ENCODE measurements around the gene BABAM2. TPM values are rescaled to one million over a fixed set of nuclear protein-coding genes. Genes with fewer than 3 reads are reported as not detected.

BABAM2 gene
- total RNA-seq, 4 donors from 2014 or later = 24.3 to 46.1 (median 44.5) TPM

- no peaks in the 10 kb centered on the region for H3K36me3 ChIP-seq
- no peaks in the 10 kb centered on the region for H3K27me3 ChIP-seq
- no peak for DNase-seq (ENCODE audit: low spot score in 2 of 2)
- no peak for TF ChIP-seq POLR2A (IDR thresholded peaks at IDR 0.05)
- no peak for TF ChIP-seq EP300 (IDR thresholded peaks at IDR 0.05)
- TF ChIP-seq CTCF (IDR thresholded peaks at IDR 0.05) = no peak
- no peaks in the 10 kb centered on the region for H3K9me3 ChIP-seq
- 81 to 94% methylated on average over 2 of the region's 2 CpGs for WGBS, 2 donors
- H3K4me3 ChIP-seq = no peak overlapping the region
- H3K27ac ChIP-seq = peak overlapping the region in 2 of 4 donors; percentile 14 to 39
- peaks cover 0 to 63% (median 29%) of the 10 kb centered on the region in 4 donors for H3K4me1 ChIP-seq
Measured at GRCh38 chr2:27962006-27962405, 71.5 kb downstream of the BABAM2 start.

- H3K4me3 ChIP-seq = no peak overlapping the region
- H3K9me3 ChIP-seq = no peaks in the 10 kb centered on the region
- peaks cover 0 to 61% (median 27%) of the 10 kb centered on the region in 4 donors for H3K4me1 ChIP-seq
- no peaks in the 10 kb centered on the region for H3K36me3 ChIP-seq
- H3K27me3 ChIP-seq = no peaks in the 10 kb centered on the region
- 74 to 76% methylated on average over 1 of the region's 1 CpG for WGBS, 2 donors
- no peak for TF ChIP-seq POLR2A (IDR thresholded peaks at IDR 0.05)
- TF ChIP-seq CTCF (IDR thresholded peaks at IDR 0.05) = no peak
- DNase-seq (ENCODE audit: low spot score in 2 of 2) = no peak
- H3K27ac ChIP-seq = no peak overlapping the region
Measured at GRCh38 chr2:27963472-27963871, 72.9 kb downstream of the BABAM2 start.

GRCh38 chr2:27964067-27964466 lies 73.5 kb downstream of the BABAM2 start:
- Histone ChIP-seq H3K36me3 (no peaks in the 10 kb centered on the region), H3K27ac (no peak overlapping the region), H3K9me3 (no peaks in the 10 kb centered on the region), H3K4me1 (peaks cover 0 to 55% (median 24%) of the 10 kb centered on the region in 4 donors), H3K4me3 (no peak overlapping the region), H3K27me3 (no peaks in the 10 kb centered on the region)
- no peak for DNase-seq (ENCODE audit: low spot score in 2 of 2)
- WGBS, 2 donors = 98% methylated on average over 3 of the region's 3 CpGs
- TF ChIP-seq POLR2A (IDR thresholded peaks at IDR 0.05) (no peak), EP300 (IDR thresholded peaks at IDR 0.05) (no peak), CTCF (IDR thresholded peaks at IDR 0.05) (no peak)

- Histone ChIP-seq H3K27ac (no peak overlapping the region), H3K4me3 (no peak overlapping the region), H3K27me3 (no peaks in the 10 kb centered on the region), H3K9me3 (no peaks in the 10 kb centered on the region), H3K36me3 (no peaks in the 10 kb centered on the region), H3K4me1 (peaks cover 0 to 37% (median 14%) of the 10 kb centered on the region in 4 donors)
- TF ChIP-seq CTCF (IDR thresholded peaks at IDR 0.05) (no peak), POLR2A (IDR thresholded peaks at IDR 0.05) (no peak), EP300 (IDR thresholded peaks at IDR 0.05) (no peak)
- DNase-seq (ENCODE audit: low spot score in 2 of 2) = no peak
- 94 to 95% methylated on average over 2 of the region's 2 CpGs for WGBS, 2 donors
Measured at GRCh38 chr2:27965841-27966240, 75.3 kb downstream of the BABAM2 start.

GRCh38 chr2:27966466-27966865 lies 75.9 kb downstream of the BABAM2 start:
- peak in 1 of 2 donors; percentile 61 for DNase-seq (ENCODE audit: low spot score in 2 of 2)
- H3K9me3 ChIP-seq = no peaks in the 10 kb centered on the region
- WGBS, 2 donors = 20 to 51% methylated on average over 3 of the region's 3 CpGs
- peaks cover 0 to 31% (median 8%) of the 10 kb centered on the region in 4 donors for H3K4me1 ChIP-seq
- peak in 1 of 2 donors; percentile 61 for TF ChIP-seq EP300 (IDR thresholded peaks at IDR 0.05)
- TF ChIP-seq POLR2A (IDR thresholded peaks at IDR 0.05) = no peak
- TF ChIP-seq CTCF (IDR thresholded peaks at IDR 0.05) = no peak
- no peaks in the 10 kb centered on the region for H3K36me3 ChIP-seq
- H3K27me3 ChIP-seq = no peaks in the 10 kb centered on the region
- H3K4me3 ChIP-seq = no peak overlapping the region
- H3K27ac ChIP-seq = peak overlapping the region in 2 of 4 donors; percentile 22 to 23
